Measurements from ENCODE around the gene SLCO6A1. TPM values are rescaled to one million over a fixed set of nuclear protein-coding genes. Genes with fewer than 3 reads are reported as not detected.

SLCO6A1 gene
- total RNA-seq, 2 donors from 2014 or later: not detected

DNA sequence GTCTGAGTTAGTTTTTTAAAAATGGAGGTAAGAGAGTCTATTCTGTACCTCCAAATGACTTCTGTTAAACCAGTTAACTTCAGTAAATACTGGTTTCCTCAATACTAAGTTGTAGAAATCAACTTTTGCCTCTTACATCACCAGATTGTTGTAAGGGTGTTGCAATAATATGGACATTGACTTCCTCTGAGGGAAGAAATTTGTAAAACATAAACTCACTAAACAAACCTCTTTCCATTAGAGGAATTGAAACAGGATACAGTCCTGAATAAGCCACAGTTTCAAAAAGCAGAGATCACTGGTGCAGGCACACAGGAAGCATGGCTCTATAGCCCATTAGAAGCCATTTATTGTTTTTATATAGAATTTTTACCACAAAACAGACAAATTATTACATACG, 32.7 kb upstream of the SLCO6A1 start:
- no peaks in the 10 kb centered on the region for H3K9me3 ChIP-seq
- no peak overlapping the region for H3K4me3 ChIP-seq
- TF ChIP-seq CTCF (IDR thresholded peaks at IDR 0.05): no peak
- no peak for ATAC-seq (ENCODE audit: insufficient number of reproducible peaks, low FRiP score, low read depth)
- no peak for DNase-seq (ENCODE audit: low spot score)
- H3K27ac ChIP-seq: no peak overlapping the region
- H3K27me3 ChIP-seq (replicated peaks; ENCODE audit: insufficient read depth): no peaks in the 10 kb centered on the region
- H3K36me3 ChIP-seq: no peaks in the 10 kb centered on the region
- peaks cover 8 to 11% of the 10 kb centered on the region in 2 donors for H3K4me1 ChIP-seq (ENCODE audit: control insufficient read depth in 1 of 2, low read depth in 2 of 2)

- H3K4me3 ChIP-seq: no peak overlapping the region
- H3K27me3 ChIP-seq (replicated peaks; ENCODE audit: insufficient read depth): no peaks in the 10 kb centered on the region
- H3K36me3 ChIP-seq: no peaks in the 10 kb centered on the region
- ATAC-seq (ENCODE audit: insufficient number of reproducible peaks, low FRiP score, low read depth) (no peak), DNase-seq (ENCODE audit: low spot score) (no peak)
- H3K4me1 ChIP-seq (ENCODE audit: control insufficient read depth in 1 of 2, low read depth in 2 of 2): peaks cover 8 to 11% of the 10 kb centered on the region in 2 donors
- TF ChIP-seq CTCF (IDR thresholded peaks at IDR 0.05): no peak
- no peaks in the 10 kb centered on the region for H3K9me3 ChIP-seq
- no peak overlapping the region for H3K27ac ChIP-seq
Measured at GRCh38 chr5:102529447-102529846, 30.6 kb upstream of the SLCO6A1 start.

GRCh38 chr5:102529031-102529430, 30.2 kb upstream of the SLCO6A1 start:
- ATAC-seq (ENCODE audit: insufficient number of reproducible peaks, low FRiP score, low read depth) (no peak), DNase-seq (ENCODE audit: low spot score) (no peak)
- Histone ChIP-seq H3K27ac (no peak overlapping the region), H3K4me3 (no peak overlapping the region), H3K4me1 (ENCODE audit: control insufficient read depth in 1 of 2, low read depth in 2 of 2) (peaks cover 8 to 11% of the 10 kb centered on the region in 2 donors), H3K36me3 (no peaks in the 10 kb centered on the region), H3K27me3 (replicated peaks; ENCODE audit: insufficient read depth) (no peaks in the 10 kb centered on the region), H3K9me3 (no peaks in the 10 kb centered on the region)
- TF ChIP-seq CTCF (IDR thresholded peaks at IDR 0.05): no peak

DNA sequence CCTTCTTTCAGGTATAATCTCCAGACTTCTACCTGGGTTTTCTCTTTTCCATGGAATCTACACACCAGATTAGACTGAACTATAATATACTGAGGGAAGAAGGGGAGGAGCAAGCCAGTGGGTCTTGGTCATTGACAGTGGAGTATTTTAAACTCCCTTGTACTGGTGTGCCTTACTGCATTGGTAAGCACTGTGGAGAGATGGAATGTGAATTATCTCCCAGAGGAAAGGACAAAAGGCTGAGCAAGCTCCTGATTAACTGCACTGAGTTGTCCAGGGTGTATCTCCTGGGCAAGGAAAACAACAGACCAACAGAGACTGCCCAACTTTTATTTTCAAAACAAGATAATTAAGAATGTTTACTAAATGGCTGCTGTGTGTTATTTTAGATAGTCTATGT, 29.8 kb upstream of the SLCO6A1 start:
- TF ChIP-seq CTCF (IDR thresholded peaks at IDR 0.05): no peak
- Histone ChIP-seq H3K27me3 (replicated peaks; ENCODE audit: insufficient read depth) (no peaks in the 10 kb centered on the region), H3K4me1 (ENCODE audit: control insufficient read depth in 1 of 2, low read depth in 2 of 2) (peaks cover 8 to 11% of the 10 kb centered on the region in 2 donors), H3K9me3 (no peaks in the 10 kb centered on the region), H3K27ac (no peak overlapping the region), H3K4me3 (no peak overlapping the region), H3K36me3 (no peaks in the 10 kb centered on the region)
- DNase-seq (ENCODE audit: low spot score): no peak
- ATAC-seq (ENCODE audit: insufficient number of reproducible peaks, low FRiP score, low read depth): no peak

DNA sequence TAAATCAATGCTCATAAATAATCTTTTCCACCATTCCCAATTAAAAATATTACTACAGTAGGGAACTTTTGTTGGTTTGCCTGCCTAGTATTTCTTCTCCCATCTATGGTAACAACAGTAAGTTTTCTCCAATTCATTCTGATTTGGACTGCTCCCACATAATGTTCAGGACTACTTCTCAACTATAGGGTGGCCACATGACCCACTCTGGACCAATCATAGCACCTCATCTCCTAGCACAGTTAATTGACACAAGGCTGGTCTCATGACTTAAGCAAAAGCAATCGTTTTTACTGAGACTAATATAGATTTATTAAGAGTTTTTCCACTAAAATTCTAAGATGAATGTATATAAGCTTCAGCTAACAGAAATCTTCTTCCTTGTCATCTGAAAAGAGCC, 28.7 kb upstream of the SLCO6A1 start:
- Histone ChIP-seq H3K36me3 (no peaks in the 10 kb centered on the region), H3K27ac (no peak overlapping the region), H3K9me3 (no peaks in the 10 kb centered on the region), H3K27me3 (replicated peaks; ENCODE audit: insufficient read depth) (no peaks in the 10 kb centered on the region), H3K4me1 (ENCODE audit: control insufficient read depth in 1 of 2, low read depth in 2 of 2) (peaks cover 8 to 11% of the 10 kb centered on the region in 2 donors), H3K4me3 (no peak overlapping the region)
- ATAC-seq (ENCODE audit: insufficient number of reproducible peaks, low FRiP score, low read depth) (no peak), DNase-seq (ENCODE audit: low spot score) (no peak)
- TF ChIP-seq CTCF (IDR thresholded peaks at IDR 0.05): no peak
